ENCODE measurements around the gene MRTFA. TPM values are rescaled to one million over a fixed set of nuclear protein-coding genes. Genes with fewer than 3 reads are reported as not detected.

Gene MRTFA
- total RNA-seq, 6 donors from 2014 or later: 47.9 to 178 (median 61.3) TPM

- WGBS, 2 donors: 96 to 100% methylated on average over 2 of the region's 2 CpGs
- Histone ChIP-seq H3K27ac (no peak overlapping the region), H3K4me3 (no peak overlapping the region), H3K36me3 (peaks cover 27 to 76% (median 53%) of the 10 kb centered on the region in 4 donors), H3K4me1 (peaks cover 0 to 5% (median under 1%) of the 10 kb centered on the region in 4 donors), H3K27me3 (no peaks in the 10 kb centered on the region), H3K9me3 (no peaks in the 10 kb centered on the region)
- DNase-seq (no peak), ATAC-seq (ENCODE audit: low FRiP score in 2 of 2) (no peak)
- TF ChIP-seq EP300 (IDR thresholded peaks at IDR 0.05) (no peak), CTCF (IDR thresholded peaks at IDR 0.05) (no peak), POLR2AphosphoS5 (IDR thresholded peaks at IDR 0.05) (no peak), POLR2A (IDR thresholded peaks at IDR 0.05) (no peak)
Observed at GRCh38 chr22:40366068-40366467, 270.5 kb downstream of the MRTFA start.

GRCh38 chr22:40364431-40364830 is 272.1 kb downstream of the MRTFA start:
- Histone ChIP-seq H3K9me3 (no peaks in the 10 kb centered on the region), H3K4me1 (no peaks in the 10 kb centered on the region), H3K36me3 (peaks cover 30 to 92% (median 68%) of the 10 kb centered on the region in 4 donors), H3K27ac (no peak overlapping the region), H3K4me3 (no peak overlapping the region), H3K27me3 (no peaks in the 10 kb centered on the region)
- 82 to 89% methylated on average over 1 of the region's 1 CpG for WGBS, 2 donors
- no peak for ATAC-seq (ENCODE audit: low FRiP score in 2 of 2)
- no peak for DNase-seq
- no peak for TF ChIP-seq CTCF (IDR thresholded peaks at IDR 0.05)
- TF ChIP-seq POLR2AphosphoS5 (IDR thresholded peaks at IDR 0.05): no peak
- TF ChIP-seq POLR2A (IDR thresholded peaks at IDR 0.05): no peak
- no peak for TF ChIP-seq EP300 (IDR thresholded peaks at IDR 0.05)

- TF ChIP-seq POLR2AphosphoS5 (IDR thresholded peaks at IDR 0.05): no peak
- TF ChIP-seq POLR2A (IDR thresholded peaks at IDR 0.05): no peak
- no peak for TF ChIP-seq CTCF (IDR thresholded peaks at IDR 0.05)
- no peak for TF ChIP-seq EP300 (IDR thresholded peaks at IDR 0.05)
- ATAC-seq (ENCODE audit: low FRiP score in 2 of 2): no peak
Observed at GRCh38 chr22:40363059-40363458, 273.5 kb downstream of the MRTFA start.

GRCh38 chr22:40361100-40361499 is 275.4 kb downstream of the MRTFA start:
- Histone ChIP-seq H3K4me1 (no peaks in the 10 kb centered on the region), H3K36me3 (peaks cover 40 to 98% (median 86%) of the 10 kb centered on the region in 4 donors), H3K27ac (no peak overlapping the region), H3K27me3 (no peaks in the 10 kb centered on the region), H3K9me3 (no peaks in the 10 kb centered on the region), H3K4me3 (no peak overlapping the region)
- no peak for DNase-seq
- no peak for TF ChIP-seq POLR2A (IDR thresholded peaks at IDR 0.05)
- TF ChIP-seq POLR2AphosphoS5 (IDR thresholded peaks at IDR 0.05): no peak
- no peak for TF ChIP-seq CTCF (IDR thresholded peaks at IDR 0.05)
- no peak for TF ChIP-seq EP300 (IDR thresholded peaks at IDR 0.05)
- WGBS, 2 donors: 98 to 100% methylated on average over 5 of the region's 5 CpGs
- ATAC-seq (ENCODE audit: low FRiP score in 2 of 2): no peak

More at GRCh38 chr22:40363059-40363458, 273.5 kb downstream of the MRTFA start:
- Histone ChIP-seq H3K27ac (no peak overlapping the region), H3K4me1 (no peaks in the 10 kb centered on the region), H3K9me3 (no peaks in the 10 kb centered on the region), H3K36me3 (peaks cover 40 to 100% (median 79%) of the 10 kb centered on the region in 4 donors), H3K4me3 (no peak overlapping the region), H3K27me3 (no peaks in the 10 kb centered on the region)
- 93 to 94% methylated on average over 3 of the region's 3 CpGs for WGBS, 2 donors
- no peak for DNase-seq

Other genes starting within 250 kb of the MRTFA start
- under 1 TPM in 1 of 6 donors, not detected in 5; 1.00 TPM for gene MCHR1, start 42.8 kb upstream of the MRTFA start, total RNA-seq
- gene SLC25A17, start 182.6 kb upstream of the MRTFA start, total RNA-seq: 10 to 100 TPM in 4 of 6 donors, 1 to 10 TPM in 2; 7.3 to 21.0 (median 14.3) TPM
- gene ST13, start 219.9 kb upstream of the MRTFA start, total RNA-seq: 100 to 1,000 TPM in 4 of 6 donors, 10 to 100 TPM in 2; 85.2 to 188 (median 119) TPM
- gene XPNPEP3, start 220.4 kb upstream of the MRTFA start, total RNA-seq: 10 to 100 TPM; 10.9 to 40.9 (median 15.1) TPM
- not detected for gene DNAJB7, start 225.4 kb upstream of the MRTFA start, total RNA-seq